Measurements from ENCODE around the gene SH3PXD2B. TPM values are rescaled to one million over a fixed set of nuclear protein-coding genes. Genes with fewer than 3 reads are reported as not detected.

SH3PXD2B gene
- total and polyA plus RNA-seq, 2 of the 13 experiments (the other 11 are each of a cell fraction or from before 2014, with no cell fraction given), result 3.4 to 4.6 TPM

DNA sequence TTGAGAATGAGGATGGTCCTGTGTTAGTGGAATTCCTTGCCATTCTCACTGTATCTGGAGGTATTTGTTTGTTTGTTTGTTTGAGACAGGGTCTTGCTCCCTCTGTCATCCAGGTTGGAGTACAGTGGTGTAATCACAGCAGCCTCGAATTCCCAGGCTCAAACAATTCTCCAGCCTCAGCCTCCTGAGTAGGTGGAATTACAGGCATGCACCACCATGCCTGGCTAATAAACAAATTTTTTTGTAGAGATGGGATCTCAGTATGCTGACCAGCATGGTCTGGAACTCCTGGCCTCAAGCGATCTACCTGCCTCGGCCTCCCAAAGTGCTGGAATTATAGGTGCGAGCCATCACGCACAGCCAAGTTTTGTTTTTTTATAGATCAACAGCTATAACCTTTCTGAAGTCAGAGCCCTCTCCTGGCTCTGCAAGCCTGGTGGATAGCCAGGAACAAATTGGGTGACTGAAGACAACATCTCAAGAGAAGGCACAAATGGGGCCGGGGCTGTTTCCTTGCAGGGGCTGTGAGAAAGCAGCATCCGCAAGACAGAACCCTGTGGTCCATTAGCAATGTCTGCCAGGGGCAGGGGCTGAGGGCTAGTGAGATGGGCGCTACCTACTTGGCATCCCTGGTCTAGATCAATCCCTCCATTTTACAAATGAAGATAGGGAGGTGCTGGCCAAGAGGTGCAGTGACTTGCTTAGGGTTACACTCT is 18.8 kb downstream of the SH3PXD2B start (continued):
- TF ChIP-seq, protein P1, sequence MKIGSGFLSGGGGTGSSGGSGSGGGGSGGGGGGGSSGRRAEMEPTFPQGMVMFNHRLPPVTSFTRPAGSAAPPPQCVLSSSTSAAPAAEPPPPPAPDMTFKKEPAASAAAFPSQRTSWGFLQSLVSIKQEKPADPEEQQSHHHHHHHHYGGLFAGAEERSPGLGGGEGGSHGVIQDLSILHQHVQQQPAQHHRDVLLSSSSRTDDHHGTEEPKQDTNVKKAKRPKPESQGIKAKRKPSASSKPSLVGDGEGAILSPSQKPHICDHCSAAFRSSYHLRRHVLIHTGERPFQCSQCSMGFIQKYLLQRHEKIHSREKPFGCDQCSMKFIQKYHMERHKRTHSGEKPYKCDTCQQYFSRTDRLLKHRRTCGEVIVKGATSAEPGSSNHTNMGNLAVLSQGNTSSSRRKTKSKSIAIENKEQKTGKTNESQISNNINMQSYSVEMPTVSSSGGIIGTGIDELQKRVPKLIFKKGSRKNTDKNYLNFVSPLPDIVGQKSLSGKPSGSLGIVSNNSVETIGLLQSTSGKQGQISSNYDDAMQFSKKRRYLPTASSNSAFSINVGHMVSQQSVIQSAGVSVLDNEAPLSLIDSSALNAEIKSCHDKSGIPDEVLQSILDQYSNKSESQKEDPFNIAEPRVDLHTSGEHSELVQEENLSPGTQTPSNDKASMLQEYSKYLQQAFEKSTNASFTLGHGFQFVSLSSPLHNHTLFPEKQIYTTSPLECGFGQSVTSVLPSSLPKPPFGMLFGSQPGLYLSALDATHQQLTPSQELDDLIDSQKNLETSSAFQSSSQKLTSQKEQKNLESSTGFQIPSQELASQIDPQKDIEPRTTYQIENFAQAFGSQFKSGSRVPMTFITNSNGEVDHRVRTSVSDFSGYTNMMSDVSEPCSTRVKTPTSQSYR (CRISPR knock-in tag; IDR thresholded peaks at IDR 0.05; ENCODE audit: borderline replicate concordance), result no peak
- TF ChIP-seq, protein P2, sequence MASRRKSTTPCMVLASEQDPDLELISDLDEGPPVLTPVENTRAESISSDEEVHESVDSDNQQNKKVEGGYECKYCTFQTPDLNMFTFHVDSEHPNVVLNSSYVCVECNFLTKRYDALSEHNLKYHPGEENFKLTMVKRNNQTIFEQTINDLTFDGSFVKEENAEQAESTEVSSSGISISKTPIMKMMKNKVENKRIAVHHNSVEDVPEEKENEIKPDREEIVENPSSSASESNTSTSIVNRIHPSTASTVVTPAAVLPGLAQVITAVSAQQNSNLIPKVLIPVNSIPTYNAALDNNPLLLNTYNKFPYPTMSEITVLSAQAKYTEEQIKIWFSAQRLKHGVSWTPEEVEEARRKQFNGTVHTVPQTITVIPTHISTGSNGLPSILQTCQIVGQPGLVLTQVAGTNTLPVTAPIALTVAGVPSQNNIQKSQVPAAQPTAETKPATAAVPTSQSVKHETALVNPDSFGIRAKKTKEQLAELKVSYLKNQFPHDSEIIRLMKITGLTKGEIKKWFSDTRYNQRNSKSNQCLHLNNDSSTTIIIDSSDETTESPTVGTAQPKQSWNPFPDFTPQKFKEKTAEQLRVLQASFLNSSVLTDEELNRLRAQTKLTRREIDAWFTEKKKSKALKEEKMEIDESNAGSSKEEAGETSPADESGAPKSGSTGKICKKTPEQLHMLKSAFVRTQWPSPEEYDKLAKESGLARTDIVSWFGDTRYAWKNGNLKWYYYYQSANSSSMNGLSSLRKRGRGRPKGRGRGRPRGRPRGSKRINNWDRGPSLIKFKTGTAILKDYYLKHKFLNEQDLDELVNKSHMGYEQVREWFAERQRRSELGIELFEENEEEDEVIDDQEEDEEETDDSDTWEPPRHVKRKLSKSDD (CRISPR knock-in tag; IDR thresholded peaks at IDR 0.05; ENCODE audit: low read depth), result no peak
- TF ChIP-seq, protein P3, sequence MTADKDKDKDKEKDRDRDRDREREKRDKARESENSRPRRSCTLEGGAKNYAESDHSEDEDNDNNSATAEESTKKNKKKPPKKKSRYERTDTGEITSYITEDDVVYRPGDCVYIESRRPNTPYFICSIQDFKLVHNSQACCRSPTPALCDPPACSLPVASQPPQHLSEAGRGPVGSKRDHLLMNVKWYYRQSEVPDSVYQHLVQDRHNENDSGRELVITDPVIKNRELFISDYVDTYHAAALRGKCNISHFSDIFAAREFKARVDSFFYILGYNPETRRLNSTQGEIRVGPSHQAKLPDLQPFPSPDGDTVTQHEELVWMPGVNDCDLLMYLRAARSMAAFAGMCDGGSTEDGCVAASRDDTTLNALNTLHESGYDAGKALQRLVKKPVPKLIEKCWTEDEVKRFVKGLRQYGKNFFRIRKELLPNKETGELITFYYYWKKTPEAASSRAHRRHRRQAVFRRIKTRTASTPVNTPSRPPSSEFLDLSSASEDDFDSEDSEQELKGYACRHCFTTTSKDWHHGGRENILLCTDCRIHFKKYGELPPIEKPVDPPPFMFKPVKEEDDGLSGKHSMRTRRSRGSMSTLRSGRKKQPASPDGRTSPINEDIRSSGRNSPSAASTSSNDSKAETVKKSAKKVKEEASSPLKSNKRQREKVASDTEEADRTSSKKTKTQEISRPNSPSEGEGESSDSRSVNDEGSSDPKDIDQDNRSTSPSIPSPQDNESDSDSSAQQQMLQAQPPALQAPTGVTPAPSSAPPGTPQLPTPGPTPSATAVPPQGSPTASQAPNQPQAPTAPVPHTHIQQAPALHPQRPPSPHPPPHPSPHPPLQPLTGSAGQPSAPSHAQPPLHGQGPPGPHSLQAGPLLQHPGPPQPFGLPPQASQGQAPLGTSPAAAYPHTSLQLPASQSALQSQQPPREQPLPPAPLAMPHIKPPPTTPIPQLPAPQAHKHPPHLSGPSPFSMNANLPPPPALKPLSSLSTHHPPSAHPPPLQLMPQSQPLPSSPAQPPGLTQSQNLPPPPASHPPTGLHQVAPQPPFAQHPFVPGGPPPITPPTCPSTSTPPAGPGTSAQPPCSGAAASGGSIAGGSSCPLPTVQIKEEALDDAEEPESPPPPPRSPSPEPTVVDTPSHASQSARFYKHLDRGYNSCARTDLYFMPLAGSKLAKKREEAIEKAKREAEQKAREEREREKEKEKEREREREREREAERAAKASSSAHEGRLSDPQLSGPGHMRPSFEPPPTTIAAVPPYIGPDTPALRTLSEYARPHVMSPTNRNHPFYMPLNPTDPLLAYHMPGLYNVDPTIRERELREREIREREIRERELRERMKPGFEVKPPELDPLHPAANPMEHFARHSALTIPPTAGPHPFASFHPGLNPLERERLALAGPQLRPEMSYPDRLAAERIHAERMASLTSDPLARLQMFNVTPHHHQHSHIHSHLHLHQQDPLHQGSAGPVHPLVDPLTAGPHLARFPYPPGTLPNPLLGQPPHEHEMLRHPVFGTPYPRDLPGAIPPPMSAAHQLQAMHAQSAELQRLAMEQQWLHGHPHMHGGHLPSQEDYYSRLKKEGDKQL (CRISPR knock-in tag; IDR thresholded peaks at IDR 0.05; ENCODE audit: low read depth), result no peak
